Lower leg skin (tissue), 3 donors: ENCODE measurements around the gene MIGA1.

Experiments used
- POLR2A ChIP-seq, 2 donors: fragments of 450-650 bp; IDR thresholded peaks; one replicate each; pipeline ENCODE4 v1.6.1; 2016 to 2017; ENCODE audit warnings: antibody characterized with exemption in 2 of 2, mild to moderate bottlenecking in 1 of 2, moderate library complexity in 1 of 2
- TF ChIP-seq, protein P1 (sequence below), 3 donors: fragments of 450-650 bp; IDR thresholded peaks; one replicate each; pipeline ENCODE4 v1.5.1; 2016; ENCODE audit warnings: antibody characterized with exemption in 3 of 3, mild to moderate bottlenecking in 3 of 3, moderate library complexity in 2 of 3

DNA sequence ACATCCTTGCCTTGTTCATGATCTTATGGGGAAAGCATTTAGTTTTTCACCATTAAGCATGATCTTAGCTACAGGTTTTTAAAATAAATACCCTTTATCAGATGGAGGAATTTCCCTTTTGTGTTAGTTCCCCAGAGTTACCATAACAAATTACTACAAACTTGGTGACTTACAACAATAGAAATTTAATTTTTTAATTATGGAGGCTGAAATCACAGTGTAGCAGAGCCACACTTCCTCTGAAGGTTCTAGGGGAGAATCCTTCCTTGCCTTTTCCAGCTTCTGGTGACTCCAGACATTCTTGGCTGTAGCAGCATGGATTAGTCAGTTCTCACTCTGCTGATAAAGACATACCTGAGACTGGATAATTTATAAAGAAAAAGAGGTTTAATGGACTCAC lies 18.5 kb downstream of the MIGA1 start:
- TF ChIP-seq POLR2A (IDR thresholded peaks at IDR 0.05), result no peak
- TF ChIP-seq, protein P1, sequence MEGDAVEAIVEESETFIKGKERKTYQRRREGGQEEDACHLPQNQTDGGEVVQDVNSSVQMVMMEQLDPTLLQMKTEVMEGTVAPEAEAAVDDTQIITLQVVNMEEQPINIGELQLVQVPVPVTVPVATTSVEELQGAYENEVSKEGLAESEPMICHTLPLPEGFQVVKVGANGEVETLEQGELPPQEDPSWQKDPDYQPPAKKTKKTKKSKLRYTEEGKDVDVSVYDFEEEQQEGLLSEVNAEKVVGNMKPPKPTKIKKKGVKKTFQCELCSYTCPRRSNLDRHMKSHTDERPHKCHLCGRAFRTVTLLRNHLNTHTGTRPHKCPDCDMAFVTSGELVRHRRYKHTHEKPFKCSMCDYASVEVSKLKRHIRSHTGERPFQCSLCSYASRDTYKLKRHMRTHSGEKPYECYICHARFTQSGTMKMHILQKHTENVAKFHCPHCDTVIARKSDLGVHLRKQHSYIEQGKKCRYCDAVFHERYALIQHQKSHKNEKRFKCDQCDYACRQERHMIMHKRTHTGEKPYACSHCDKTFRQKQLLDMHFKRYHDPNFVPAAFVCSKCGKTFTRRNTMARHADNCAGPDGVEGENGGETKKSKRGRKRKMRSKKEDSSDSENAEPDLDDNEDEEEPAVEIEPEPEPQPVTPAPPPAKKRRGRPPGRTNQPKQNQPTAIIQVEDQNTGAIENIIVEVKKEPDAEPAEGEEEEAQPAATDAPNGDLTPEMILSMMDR (IDR thresholded peaks at IDR 0.05), result no peak
